Neuronal stem cell (in vitro differentiated cells): Measurements from ENCODE around the gene PTPN18.

ENCODE experiments used
- DNase-seq: peaks from one replicate; pipeline ENCODE4 v3.0.0-alpha.2; 2013; ENCODE audit warnings: low spot score
- H2AFZ ChIP-seq: one replicate; pipeline ENCODE4 v1.6.1; 2013; ENCODE audit warnings: mild to moderate bottlenecking, low read length, inconsistent platforms
- H2AK5ac ChIP-seq: 2 replicates; pipeline ENCODE4 v1.6.1; 2013; ENCODE audit warnings: low read depth, mild to moderate bottlenecking, inconsistent platforms, low read length, moderate library complexity, mixed read lengths
- H2BK120ac ChIP-seq: 2 replicates; pipeline ENCODE4 v1.6.1; 2013; ENCODE audit warnings: low read depth, mild to moderate bottlenecking, inconsistent platforms, low read length, moderate library complexity, mixed read lengths
- H2BK12ac ChIP-seq: one replicate; pipeline ENCODE4 v1.6.1; 2013; ENCODE audit warnings: low read length, inconsistent platforms
- H2BK15ac ChIP-seq: 2 replicates; pipeline ENCODE4 v1.6.1; 2013; ENCODE audit warnings: mild to moderate bottlenecking, low read length, inconsistent platforms, mixed read lengths
- H2BK5ac ChIP-seq: one replicate; pipeline ENCODE4 v1.6.1; 2013; ENCODE audit warnings: inconsistent platforms, mild to moderate bottlenecking, low read length, moderate library complexity
- H3K14ac ChIP-seq: one replicate; pipeline ENCODE4 v1.6.1; 2013; ENCODE audit warnings: low read length, inconsistent platforms
- H3K18ac ChIP-seq: 2 replicates; pipeline ENCODE4 v1.6.1; 2013; ENCODE audit warnings: low read length, inconsistent platforms
- H3K23ac ChIP-seq: 2 replicates; pipeline ENCODE4 v1.6.1; 2013; ENCODE audit warnings: low read depth, mild to moderate bottlenecking, mixed read lengths, low read length, inconsistent platforms; ENCODE audit not compliant: poor library complexity
- H3K27ac ChIP-seq: replicated peaks from 3 replicates; pipeline ENCODE4 v1.5.1; 2013; ENCODE audit warnings: low read length, inconsistent platforms
- H3K27me3 ChIP-seq, 3 experiments: 2 replicates each; pipeline ENCODE4 v1.6.1; 2013; ENCODE audit warnings: low read length in 3 of 3, mild to moderate bottlenecking in 2 of 3, inconsistent platforms in 1 of 3, low read depth in 1 of 3, mixed read lengths in 1 of 3, moderate library complexity in 1 of 3; ENCODE audit not compliant: control insufficient read depth in 3 of 3, insufficient read depth in 3 of 3
- H3K36me3 ChIP-seq, 2 donors: replicated peaks in 1 of 2; 2 replicates each; pipeline ENCODE4 v1.6.1; 2013; ENCODE audit warnings: low read length in 2 of 2; ENCODE audit not compliant: control insufficient read depth in 2 of 2, insufficient read depth in 2 of 2
- H3K4ac ChIP-seq: 2 replicates; pipeline ENCODE4 v1.6.1; 2013; ENCODE audit warnings: inconsistent platforms, mild to moderate bottlenecking, low read length, moderate library complexity
- H3K4me1 ChIP-seq, 2 donors: 1 replicate in 1 of 2; 2 replicates in 1 of 2; pipeline ENCODE4 v1.6.1; 2013; ENCODE audit warnings: low read length in 2 of 2, low read depth in 1 of 2; ENCODE audit not compliant: control insufficient read depth in 2 of 2, insufficient read depth in 1 of 2
- H3K4me2 ChIP-seq: one replicate; pipeline ENCODE4 v1.6.1; 2013; ENCODE audit warnings: mild to moderate bottlenecking, low read length, inconsistent platforms; ENCODE audit not compliant: insufficient read depth, poor library complexity, severe bottlenecking
- H3K4me3 ChIP-seq, 2 donors: 2 replicates each; pipeline ENCODE4 v1.5.1; 2013; ENCODE audit warnings: low read length in 2 of 2, mild to moderate bottlenecking in 2 of 2, inconsistent platforms in 1 of 2, moderate library complexity in 1 of 2
- H3K79me1 ChIP-seq: one replicate; pipeline ENCODE4 v1.6.1; 2013; ENCODE audit warnings: low read depth, mild to moderate bottlenecking, inconsistent platforms, low read length, moderate library complexity
- H3K9ac ChIP-seq: one replicate; pipeline ENCODE4 v1.6.1; 2013; ENCODE audit warnings: mild to moderate bottlenecking, low read depth, low read length, inconsistent platforms; ENCODE audit not compliant: poor library complexity
- H3K9me3 ChIP-seq, 2 donors: replicated peaks in 1 of 2; 2 replicates each; pipeline versions ENCODE3 to v1.6.1; 2013; ENCODE audit warnings: low read length in 2 of 2, mild to moderate bottlenecking in 2 of 2, inconsistent platforms in 1 of 2, low read depth in 1 of 2, mixed read lengths in 1 of 2, moderate library complexity in 1 of 2; ENCODE audit not compliant: control insufficient read depth in 2 of 2, insufficient read depth in 1 of 2
- H4K8ac ChIP-seq: one replicate; pipeline ENCODE4 v1.6.1; 2013; ENCODE audit warnings: low read depth, mild to moderate bottlenecking, inconsistent platforms, low read length, moderate library complexity
- H4K91ac ChIP-seq: one replicate; pipeline ENCODE4 v1.6.1; 2013; ENCODE audit warnings: low read length, low read depth, mild to moderate bottlenecking, inconsistent platforms; ENCODE audit not compliant: poor library complexity
- WGBS, 2 donors: extraction: QIAGEN DNeasy Blood & Tissue Kit; methylation state at CpG; one replicate each; pipeline ENCODE4 v1.1.7; 2013; ENCODE audit warnings: missing lambda C conversion rate in 2 of 2, mixed read lengths in 1 of 2; ENCODE audit not compliant: insufficient read length in 2 of 2, insufficient replicate concordance in 1 of 2; ENCODE audit errors: extremely low coverage in 2 of 2; 5-methylcytosine and 5-hydroxymethylcytosine counted together

PTPN18 gene

GRCh38 chr2:130385709-130386108, 29.9 kb downstream of the PTPN18 start:
- H2BK12ac ChIP-seq, result no peak overlapping the region
- H3K27ac ChIP-seq, result no peak overlapping the region
- peaks cover 4 to 8% of the 10 kb centered on the region in 2 donors for H3K4me1 ChIP-seq
- no peaks in the 10 kb centered on the region for H3K9me3 ChIP-seq
- WGBS, 2 donors, result no CpG with 5 or more reads among the region's 3 CpGs
- H3K79me1 ChIP-seq, result no peaks in the 10 kb centered on the region
- no peaks in the 10 kb centered on the region for H3K36me3 ChIP-seq
- H3K4me3 ChIP-seq, result no peak overlapping the region
- no peak overlapping the region for H3K14ac ChIP-seq
- H2BK15ac ChIP-seq, result no peak overlapping the region
- no peak overlapping the region for H4K8ac ChIP-seq
- H2BK120ac ChIP-seq, result no peak overlapping the region
- no peak overlapping the region for H2AFZ ChIP-seq
- H3K27me3 ChIP-seq, result peaks cover 0 to 2% (median 0%) of the 10 kb centered on the region in 3 experiments
- no peak overlapping the region for H3K18ac ChIP-seq
- H2AK5ac ChIP-seq, result no peak overlapping the region
- H4K91ac ChIP-seq, result no peak overlapping the region
- no peak overlapping the region for H3K4me2 ChIP-seq
- H3K9ac ChIP-seq, result no peak overlapping the region
- H3K4ac ChIP-seq, result no peak overlapping the region
- H3K23ac ChIP-seq, result no peak overlapping the region
- DNase-seq, result no peak
- no peak overlapping the region for H2BK5ac ChIP-seq

- Histone ChIP-seq H3K4me1 (peaks cover 7 to 9% of the 10 kb centered on the region in 2 donors), H3K4me2 (no peak overlapping the region), H2BK15ac (no peak overlapping the region), H2AK5ac (no peak overlapping the region), H3K18ac (no peak overlapping the region), H4K8ac (no peak overlapping the region), H2BK5ac (no peak overlapping the region), H2BK12ac (no peak overlapping the region), H3K23ac (no peak overlapping the region), H3K4ac (no peak overlapping the region), H3K27ac (no peak overlapping the region), H3K36me3 (no peaks in the 10 kb centered on the region), H3K9me3 (no peaks in the 10 kb centered on the region), H3K9ac (no peak overlapping the region), H3K4me3 (no peak overlapping the region), H2AFZ (no peak overlapping the region), H3K14ac (no peak overlapping the region), H3K79me1 (no peaks in the 10 kb centered on the region), H4K91ac (no peak overlapping the region), H2BK120ac (no peak overlapping the region), H3K27me3 (peaks cover 0 to 2% (median 0%) of the 10 kb centered on the region in 3 experiments)
- WGBS, 2 donors, result no CpG with 5 or more reads among the region's 4 CpGs
- no peak for DNase-seq
Observed at GRCh38 chr2:130387071-130387400, 31.2 kb downstream of the PTPN18 start.

DNA sequence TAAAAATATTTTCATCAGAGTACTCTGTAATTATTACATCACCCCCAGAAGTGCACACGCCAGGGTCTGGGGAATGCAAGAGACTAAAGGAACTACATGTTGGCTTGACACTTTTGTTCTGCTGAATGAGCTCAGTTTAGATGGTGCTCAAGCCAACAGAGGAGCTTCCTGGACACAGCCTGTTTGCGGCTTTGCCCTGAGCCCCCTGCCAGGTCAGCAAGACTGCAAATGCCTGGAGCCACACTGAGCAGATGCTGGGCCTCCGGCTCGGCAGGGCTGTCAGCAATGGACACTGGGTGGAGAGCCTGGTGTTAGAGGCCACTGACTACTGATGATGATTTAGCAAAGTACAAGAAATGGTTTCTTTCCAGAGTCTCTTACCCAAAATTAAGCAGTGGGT, 31.9 kb downstream of the PTPN18 start:
- H4K91ac ChIP-seq, result no peak overlapping the region
- no peak overlapping the region for H2BK15ac ChIP-seq
- no peak overlapping the region for H4K8ac ChIP-seq
- no peak overlapping the region for H3K27ac ChIP-seq
- peaks cover 7 to 11% of the 10 kb centered on the region in 2 donors for H3K4me1 ChIP-seq
- H3K23ac ChIP-seq, result no peak overlapping the region
- H3K79me1 ChIP-seq, result no peaks in the 10 kb centered on the region
- no peak for DNase-seq
- H2BK120ac ChIP-seq, result no peak overlapping the region
- no peak overlapping the region for H3K14ac ChIP-seq
- WGBS, 2 donors, result no CpG with 5 or more reads among the region's 4 CpGs
- H3K18ac ChIP-seq, result no peak overlapping the region
- H2BK12ac ChIP-seq, result no peak overlapping the region
- no peaks in the 10 kb centered on the region for H3K9me3 ChIP-seq
- no peak overlapping the region for H3K9ac ChIP-seq
- H2AFZ ChIP-seq, result no peak overlapping the region
- H3K27me3 ChIP-seq, result peaks cover 0 to 2% (median 0%) of the 10 kb centered on the region in 3 experiments
- no peaks in the 10 kb centered on the region for H3K36me3 ChIP-seq
- H3K4me2 ChIP-seq, result no peak overlapping the region
- no peak overlapping the region for H2BK5ac ChIP-seq
- no peak overlapping the region for H2AK5ac ChIP-seq
- H3K4ac ChIP-seq, result no peak overlapping the region
- no peak overlapping the region for H3K4me3 ChIP-seq

- WGBS, 2 donors, result no CpG with 5 or more reads among the region's 8 CpGs
- H3K4ac ChIP-seq, result no peak overlapping the region
- no peak overlapping the region for H2AFZ ChIP-seq
- no peaks in the 10 kb centered on the region for H3K9me3 ChIP-seq
- H4K91ac ChIP-seq, result no peak overlapping the region
- no peak overlapping the region for H4K8ac ChIP-seq
- H3K4me1 ChIP-seq, result peaks cover 7 to 11% of the 10 kb centered on the region in 2 donors
- no peaks in the 10 kb centered on the region for H3K79me1 ChIP-seq
- H2BK120ac ChIP-seq, result no peak overlapping the region
- no peak overlapping the region for H2AK5ac ChIP-seq
- H3K4me2 ChIP-seq, result no peak overlapping the region
- no peak overlapping the region for H3K23ac ChIP-seq
- H3K27ac ChIP-seq, result no peak overlapping the region
- H3K36me3 ChIP-seq, result no peaks in the 10 kb centered on the region
- H3K27me3 ChIP-seq, result peaks cover 0 to 2% (median under 1%) of the 10 kb centered on the region in 3 experiments
- no peak for DNase-seq
- H3K14ac ChIP-seq, result no peak overlapping the region
- H3K9ac ChIP-seq, result no peak overlapping the region
- H2BK15ac ChIP-seq, result no peak overlapping the region
- H2BK12ac ChIP-seq, result no peak overlapping the region
- H3K4me3 ChIP-seq, result no peak overlapping the region
- no peak overlapping the region for H2BK5ac ChIP-seq
- no peak overlapping the region for H3K18ac ChIP-seq
Observed at GRCh38 chr2:130388221-130388907, 32.5 kb downstream of the PTPN18 start.
